Dermis blood vessel endothelial cell (primary cell): ENCODE data around the gene DMXL2. TPM values are rescaled to one million over a fixed set of nuclear protein-coding genes. Genes with fewer than 3 reads are reported as not detected.
"Not testable (repeated sequence)": the region's sequence is repeated elsewhere in the genome, so short reads cannot be mapped to it uniquely, and the experiment has no call there.

ENCODE experiments used
- DNase-seq: peaks from one replicate; pipeline ENCODE4 v3.0.0; 2010
- total RNA-seq: library from RNA; depleted of rRNA; stranded (reverse); fragments of >200 nt; gene quantifications from 2 replicates; pipeline ENCODE4 v1.2.3, GENCODE V29; 2014

Gene DMXL2
- total RNA-seq, 1 donor from 2014 or later = 12.6 TPM

DNA sequence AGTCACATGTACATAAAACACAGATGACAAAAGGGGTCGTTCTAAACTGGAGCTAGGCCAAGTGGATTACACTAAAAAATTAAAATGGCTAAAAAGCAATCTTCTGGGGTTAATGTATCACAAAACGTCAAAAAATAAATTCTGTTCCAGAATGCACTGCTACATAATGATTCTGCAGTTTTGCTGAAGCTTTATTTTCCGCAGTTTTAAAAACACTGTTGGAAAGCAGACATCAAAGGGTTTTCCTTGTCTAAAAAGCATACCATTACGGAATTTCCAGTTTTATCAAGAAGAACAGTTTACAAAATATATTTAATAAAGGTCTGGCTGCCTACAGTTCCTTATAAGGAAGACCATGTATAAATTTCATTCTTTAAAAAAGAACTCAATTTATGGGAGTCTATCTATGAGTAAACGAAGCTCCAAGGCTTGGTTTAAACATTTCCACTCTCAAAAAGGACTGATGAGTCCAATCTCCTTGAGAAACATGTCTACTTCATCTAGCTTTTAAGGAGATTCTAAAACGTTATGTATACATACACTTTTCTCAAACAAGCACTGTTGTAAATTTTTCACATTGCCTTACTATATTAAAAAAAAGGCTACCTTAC, 1.3 kb downstream of the DMXL2 start:
- DNase-seq = no peak

DNA sequence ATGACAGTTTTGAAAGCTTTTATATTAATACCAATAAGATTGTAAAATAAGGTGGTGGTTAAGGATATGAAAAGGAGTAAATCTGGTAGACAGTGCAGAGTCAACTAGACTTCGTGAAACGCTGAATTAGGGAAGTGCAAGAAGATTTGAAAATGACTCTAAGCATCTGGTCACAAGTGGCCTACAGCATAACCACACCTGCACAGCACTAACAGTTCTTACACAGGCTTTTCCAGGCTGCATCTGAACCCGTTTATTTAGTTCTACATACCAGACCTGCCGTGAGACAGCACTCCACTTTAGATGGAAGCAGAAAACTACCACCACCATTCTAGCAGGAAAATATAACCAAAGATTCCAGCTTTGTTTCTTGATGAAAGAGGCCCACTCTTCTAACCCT, 1.9 kb downstream of the DMXL2 start:
- DNase-seq = no peak

DNA sequence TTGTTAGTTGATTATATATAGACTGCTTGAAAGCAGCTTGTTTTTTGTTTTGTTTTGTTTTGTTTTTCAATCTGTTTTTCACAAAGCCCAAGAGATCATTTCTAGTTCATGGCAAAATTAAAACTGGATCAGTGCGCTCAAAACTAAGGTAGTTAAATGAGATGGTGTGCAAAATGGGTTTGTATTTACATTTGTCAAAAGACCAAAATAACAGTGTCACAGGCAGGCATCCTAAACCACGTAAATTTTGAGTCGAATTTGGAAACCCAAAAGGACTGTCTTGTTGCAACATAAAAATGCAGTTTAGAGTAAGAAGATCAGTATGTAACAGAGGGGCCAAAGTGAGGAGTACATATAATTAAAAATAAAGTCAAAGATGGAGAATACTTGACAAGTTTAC, 2.4 kb downstream of the DMXL2 start:
- no peak for DNase-seq

DNA sequence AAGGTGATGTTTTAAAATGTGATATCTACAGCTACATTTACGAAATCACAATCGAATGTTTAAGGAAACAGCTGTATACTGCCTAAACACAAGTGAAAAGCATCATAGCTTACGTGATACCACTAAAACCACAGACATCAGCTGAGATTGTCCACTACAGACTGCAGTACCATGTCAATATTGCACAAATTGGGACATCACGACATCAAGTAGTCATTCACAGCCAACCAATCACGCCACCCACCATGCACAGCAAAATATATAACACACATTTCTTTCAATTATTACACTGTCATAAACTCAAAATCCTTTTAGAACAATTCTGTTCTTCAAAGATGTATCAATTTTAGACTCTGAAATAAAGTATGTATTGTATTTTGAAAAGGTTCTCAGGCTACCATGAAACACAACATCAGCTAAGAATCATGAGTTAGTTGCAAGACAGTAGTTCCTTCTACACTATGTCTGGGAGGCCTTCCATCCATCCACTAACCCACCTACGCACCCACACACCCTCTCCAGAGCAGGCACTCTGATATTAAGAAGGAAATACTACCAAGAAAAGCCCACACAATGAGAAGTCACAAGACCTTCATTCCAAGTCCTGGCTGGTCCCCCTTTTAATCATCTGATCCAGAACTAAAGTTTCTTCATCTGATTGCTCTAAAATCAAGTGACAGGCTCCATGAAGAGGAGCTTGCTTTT, 3.1 kb downstream of the DMXL2 start:
- DNase-seq = no peak

- no peak for DNase-seq
Observed at GRCh38 chr15:51617886-51618285, 4.7 kb downstream of the DMXL2 start.

DNA sequence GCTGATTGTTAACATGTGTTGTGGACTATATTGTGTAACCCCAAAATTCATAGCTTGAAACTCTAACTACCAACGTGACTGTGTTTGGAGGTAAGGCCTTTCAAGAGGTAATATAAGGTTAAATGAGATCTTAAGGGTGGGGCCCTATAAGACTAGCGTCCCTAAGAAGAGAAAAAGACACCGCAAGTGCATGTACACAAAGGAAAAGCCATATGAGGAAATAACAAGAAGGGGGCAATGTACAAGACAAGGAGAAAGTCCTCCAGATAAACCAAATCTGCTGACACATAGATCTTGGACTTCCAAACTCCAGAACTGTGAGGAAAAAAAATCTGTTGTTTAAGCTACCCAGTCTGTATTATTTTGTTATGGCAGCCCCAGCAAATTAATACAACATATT, 8.6 kb downstream of the DMXL2 start:
- DNase-seq = no peak

- not testable (repeated sequence) for DNase-seq
Observed at GRCh38 chr15:51612669-51613068, 9.9 kb downstream of the DMXL2 start.

- DNase-seq = not testable (repeated sequence)
Observed at GRCh38 chr15:51603462-51603948, 19.1 kb downstream of the DMXL2 start.

DNA sequence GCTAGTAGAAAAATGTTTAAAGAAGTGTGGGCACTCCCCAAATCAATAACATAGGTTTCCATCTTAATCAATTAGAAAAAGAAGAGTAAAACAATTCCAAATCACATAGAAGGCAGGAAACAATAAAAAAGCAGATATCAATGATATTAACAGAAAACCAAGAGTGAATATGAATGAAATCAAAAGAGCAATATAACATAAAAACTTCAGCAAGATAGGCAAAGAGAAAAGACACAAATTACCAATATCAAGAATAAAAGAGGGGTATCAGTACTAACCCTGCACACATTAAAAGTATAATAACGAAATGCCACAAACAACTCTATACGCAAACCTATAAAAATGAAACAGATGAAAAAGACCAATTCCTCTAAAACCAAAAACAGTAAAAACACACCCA, 19.6 kb downstream of the DMXL2 start:
- no peak for DNase-seq

- no peak for DNase-seq
Observed at GRCh38 chr15:51602484-51602883, 20.1 kb downstream of the DMXL2 start.

- no peak for DNase-seq
Observed at GRCh38 chr15:51601801-51602200, 20.8 kb downstream of the DMXL2 start.

- DNase-seq = no peak
Observed at GRCh38 chr15:51600114-51600513, 22.5 kb downstream of the DMXL2 start.

DNA sequence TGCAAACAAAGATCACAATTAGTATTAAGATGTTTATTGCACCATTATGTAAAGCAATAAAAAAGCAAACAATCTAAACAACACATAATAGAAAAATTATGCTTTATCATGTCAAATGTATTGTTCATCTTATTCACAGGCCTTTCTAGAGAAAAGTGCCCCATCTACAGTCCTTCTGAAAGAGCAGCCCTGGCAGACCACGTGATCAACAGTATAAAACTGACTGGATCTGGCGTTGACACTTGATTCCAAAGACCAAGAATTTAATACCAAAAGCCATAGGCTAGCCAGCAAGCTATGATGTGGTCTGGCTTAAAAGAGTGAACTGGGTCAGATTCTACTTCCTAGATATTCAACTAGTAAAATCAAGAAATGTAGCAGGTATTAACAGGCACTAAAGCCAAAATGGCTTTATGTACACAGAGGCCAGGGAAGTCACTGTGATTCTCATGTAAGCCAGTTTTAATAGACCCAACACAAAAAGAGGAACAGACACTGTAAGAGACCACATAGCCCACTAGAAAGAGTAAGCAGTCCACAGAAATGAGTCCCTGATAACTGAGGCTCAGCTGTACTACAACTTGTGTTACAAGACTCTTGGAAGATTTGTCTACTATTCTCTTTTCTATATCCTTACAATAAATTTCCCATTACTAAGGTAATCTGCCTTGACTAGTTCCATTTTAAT, 32.5 kb downstream of the DMXL2 start:
- no peak for DNase-seq

- DNase-seq = no peak
Observed at GRCh38 chr15:51588966-51589365, 33.6 kb downstream of the DMXL2 start.

DNA sequence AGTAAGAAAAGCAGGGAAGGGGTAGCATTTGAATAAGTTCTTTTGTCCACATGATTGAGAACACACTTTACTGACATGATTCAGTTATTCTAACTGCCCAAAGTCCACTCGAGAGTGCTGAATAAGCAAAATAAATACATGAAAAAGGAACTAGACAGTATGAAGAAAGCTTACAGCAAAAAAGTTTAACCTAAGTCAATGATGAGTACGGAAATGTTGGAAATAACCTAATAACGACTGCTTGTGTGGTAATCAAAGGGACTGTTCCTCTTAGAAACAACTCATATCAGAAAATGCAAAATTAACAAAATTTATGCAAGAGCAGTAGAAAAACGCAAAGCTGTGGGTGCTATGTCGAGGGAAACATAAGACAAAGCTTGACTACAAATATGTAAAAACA, 36.6 kb downstream of the DMXL2 start:
- no peak for DNase-seq

GRCh38 chr15:51580982-51581381, 41.6 kb downstream of the DMXL2 start:
- no peak for DNase-seq

DNA sequence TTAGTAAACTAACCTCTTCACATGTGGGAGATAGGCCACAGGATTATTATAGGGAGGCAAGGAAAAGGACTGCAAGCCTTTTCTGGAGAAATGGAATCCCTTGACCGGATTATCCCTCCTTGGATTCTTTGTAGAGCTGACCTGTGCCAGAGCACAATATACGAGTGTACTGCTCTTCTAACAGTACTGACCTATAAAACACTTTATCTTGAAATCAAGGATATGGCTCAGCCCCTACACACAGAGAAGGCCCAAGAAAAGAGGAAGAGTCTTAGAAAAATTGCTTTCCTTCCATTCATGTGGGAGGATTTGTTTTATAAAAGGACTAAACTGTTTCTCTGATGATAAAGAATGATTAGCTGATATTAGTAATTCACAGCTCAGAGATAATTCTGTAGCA, 42.2 kb downstream of the DMXL2 start:
- no peak for DNase-seq

DNA sequence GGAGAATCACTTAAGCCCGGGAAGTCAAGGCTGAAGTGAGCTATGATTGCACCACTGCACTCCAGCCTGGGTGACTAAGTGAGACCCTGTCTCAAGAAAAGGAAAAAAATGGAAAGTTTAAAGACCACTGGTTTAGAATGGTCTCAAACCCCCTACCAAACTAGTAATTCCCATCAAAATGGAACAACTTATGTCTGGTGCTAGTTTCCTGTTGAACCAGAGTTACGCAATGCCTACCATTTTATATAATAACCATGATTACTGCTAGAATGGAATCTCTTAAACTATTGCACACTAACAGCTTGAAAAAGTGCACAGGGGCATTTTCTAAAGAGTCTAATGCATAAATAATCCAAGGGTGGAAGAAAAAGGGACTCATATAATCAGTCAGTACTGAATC, 43.6 kb downstream of the DMXL2 start:
- no peak for DNase-seq

DNA sequence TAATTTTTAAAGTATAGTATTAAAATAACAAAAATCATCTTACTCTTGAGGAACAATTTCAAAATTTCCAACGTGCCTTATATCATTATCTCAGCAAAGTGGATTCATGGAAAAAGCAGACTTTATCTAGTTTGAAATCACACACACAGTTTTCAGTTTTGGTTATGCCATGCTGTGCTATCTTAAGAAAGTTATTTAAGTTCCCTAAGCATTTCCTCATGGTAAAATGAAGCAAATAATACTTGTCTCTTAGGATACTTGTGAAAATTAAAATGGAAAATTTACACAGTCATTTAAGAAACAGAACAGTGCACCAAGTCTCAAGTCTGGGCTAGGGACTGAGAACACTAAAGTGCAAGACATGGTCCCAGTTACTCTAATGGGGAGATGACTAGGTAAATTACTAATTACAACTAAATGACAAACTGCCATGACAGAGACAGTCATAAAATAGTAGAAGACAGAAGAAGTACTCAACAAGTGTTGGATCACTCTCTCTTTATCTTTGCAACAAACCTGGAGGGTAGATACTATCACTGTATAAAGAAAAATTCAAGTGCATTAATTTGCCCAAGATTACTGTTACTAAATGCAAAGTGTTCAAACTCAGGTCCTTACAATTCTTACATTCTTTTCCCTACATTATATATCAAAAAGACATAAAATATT, 44.8 kb downstream of the DMXL2 start:
- no peak for DNase-seq

DNA sequence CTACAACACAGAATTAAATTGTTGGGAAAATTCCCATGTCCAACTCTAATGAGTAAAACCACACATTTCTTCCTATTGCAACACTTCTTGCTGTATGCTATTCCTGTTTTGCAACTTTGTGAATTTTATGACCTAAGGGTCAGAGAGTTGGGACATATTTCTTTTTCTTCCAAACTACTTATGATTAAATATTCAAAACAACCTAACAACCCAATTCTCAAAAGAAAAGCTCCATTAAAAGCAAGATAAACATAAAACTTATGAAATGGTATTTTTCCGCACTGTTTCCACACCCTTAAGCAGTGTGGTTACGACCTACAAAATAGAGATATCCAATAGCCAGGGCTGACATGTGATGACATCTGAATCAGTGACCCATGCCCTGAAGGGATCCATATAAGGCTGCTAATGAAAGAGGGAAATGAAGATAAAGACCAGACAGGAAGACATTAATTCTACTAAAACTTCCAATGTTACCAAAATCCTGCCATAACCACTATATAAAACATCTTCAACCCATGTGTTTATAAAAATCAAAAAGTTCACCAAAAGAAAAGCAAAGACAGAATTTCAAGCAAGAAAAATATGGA, 45.6 kb downstream of the DMXL2 start:
- no peak for DNase-seq

GRCh38 chr15:51576286-51576850, 46.2 kb downstream of the DMXL2 start:
- DNase-seq = no peak

DNA sequence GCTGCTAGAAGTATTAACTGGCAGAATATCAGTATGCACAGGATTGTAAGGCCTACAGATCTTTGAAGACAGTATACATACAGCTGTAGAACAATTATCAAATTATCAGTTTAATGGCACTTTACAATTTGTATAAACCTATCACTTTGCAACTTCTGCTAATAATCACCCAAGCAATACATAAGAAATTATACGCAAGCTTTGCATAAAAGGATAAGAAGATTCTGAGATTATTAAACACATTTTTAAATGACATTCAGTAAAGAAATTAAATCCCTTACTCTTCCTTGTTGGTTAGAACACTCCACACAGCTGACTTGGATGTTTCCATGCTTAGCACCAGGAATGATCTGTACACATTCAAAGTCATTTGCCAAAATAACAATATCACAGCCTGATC, 46.8 kb downstream of the DMXL2 start:
- DNase-seq = no peak

- DNase-seq = not testable (repeated sequence)
Observed at GRCh38 chr15:51573352-51573751, 49.2 kb downstream of the DMXL2 start.
